T-helper 1 cell treated with Interleukin-12 subunit alpha and Interleukin-12 subunit beta and Interleukin-4 antibody, amounts not matched to agents 30 μg/mL and 1 μg/mL, for 36 hours (primary cell): ENCODE results near the gene COL9A3.
"Not testable (repeated sequence)": the region's sequence is repeated elsewhere in the genome, so short reads cannot be mapped to it uniquely, and the experiment has no call there.

Experiments used
- H3K27ac Mint-ChIP-seq: one replicate; pipeline ENCODE4 v1.8.0; 2021; ENCODE audit warnings: mild to moderate bottlenecking, mixed read lengths
- H3K27me3 Mint-ChIP-seq: one replicate; pipeline ENCODE4 v1.8.0; 2021; ENCODE audit warnings: low read depth, mixed read lengths
- H3K36me3 Mint-ChIP-seq: one replicate; pipeline ENCODE4 v1.8.0; 2021; ENCODE audit warnings: low read depth, mixed read lengths
- H3K4me1 Mint-ChIP-seq: one replicate; pipeline ENCODE4 v1.8.0; 2021; ENCODE audit warnings: low read depth, mixed read lengths
- H3K4me3 Mint-ChIP-seq: one replicate; pipeline ENCODE4 v1.8.0; 2021; ENCODE audit warnings: mild to moderate bottlenecking, moderate library complexity, mixed read lengths
- H3K9me3 Mint-ChIP-seq: one replicate; pipeline ENCODE4 v1.8.0; 2021; ENCODE audit warnings: mixed read lengths

The COL9A3 gene

GRCh38 chr20:62849431-62849830 lies 32.6 kb downstream of the COL9A3 start:
- no peaks in the 10 kb centered on the region for H3K36me3 Mint-ChIP-seq
- H3K27ac Mint-ChIP-seq: no peak overlapping the region
- H3K4me1 Mint-ChIP-seq: no peaks in the 10 kb centered on the region
- no peaks in the 10 kb centered on the region for H3K9me3 Mint-ChIP-seq
- no peak overlapping the region for H3K4me3 Mint-ChIP-seq
- H3K27me3 Mint-ChIP-seq: no peaks in the 10 kb centered on the region

- H3K27me3 Mint-ChIP-seq: no peaks in the 10 kb centered on the region
- H3K4me3 Mint-ChIP-seq: no peak overlapping the region
- H3K36me3 Mint-ChIP-seq: peaks cover 2% of the 10 kb centered on the region
- H3K27ac Mint-ChIP-seq: no peak overlapping the region
- no peaks in the 10 kb centered on the region for H3K4me1 Mint-ChIP-seq
- H3K9me3 Mint-ChIP-seq: no peaks in the 10 kb centered on the region
These were observed 33.6 kb downstream of the COL9A3 start for GRCh38 chr20:62850333-62850974.

GRCh38 chr20:62852196-62852595 lies 35.3 kb downstream of the COL9A3 start:
- Mint-ChIP-seq H3K27ac (no peak overlapping the region), H3K4me1 (no peaks in the 10 kb centered on the region), H3K9me3 (no peaks in the 10 kb centered on the region), H3K36me3 (peaks cover 2% of the 10 kb centered on the region), H3K4me3 (no peak overlapping the region), H3K27me3 (no peaks in the 10 kb centered on the region)

GRCh38 chr20:62852841-62853240 lies 36.0 kb downstream of the COL9A3 start:
- Mint-ChIP-seq H3K27ac (no peak overlapping the region), H3K9me3 (no peaks in the 10 kb centered on the region), H3K4me3 (no peak overlapping the region), H3K36me3 (peaks cover 2% of the 10 kb centered on the region), H3K4me1 (no peaks in the 10 kb centered on the region), H3K27me3 (no peaks in the 10 kb centered on the region)

- H3K36me3 Mint-ChIP-seq, H3K9me3 Mint-ChIP-seq, H3K4me3 Mint-ChIP-seq, H3K27ac Mint-ChIP-seq, H3K4me1 Mint-ChIP-seq, H3K27me3 Mint-ChIP-seq: not testable (repeated sequence)
These were observed 36.5 kb downstream of the COL9A3 start for GRCh38 chr20:62853304-62853703.

- H3K9me3 Mint-ChIP-seq: no peaks in the 10 kb centered on the region
- H3K27ac Mint-ChIP-seq: no peak overlapping the region
- H3K4me1 Mint-ChIP-seq: peaks cover 2% of the 10 kb centered on the region
- H3K36me3 Mint-ChIP-seq: peaks cover 2% of the 10 kb centered on the region
- peaks cover 2% of the 10 kb centered on the region for H3K27me3 Mint-ChIP-seq
- H3K4me3 Mint-ChIP-seq: no peak overlapping the region
These were observed 37.3 kb downstream of the COL9A3 start for GRCh38 chr20:62854121-62854520.

- peaks cover 5% of the 10 kb centered on the region for H3K4me1 Mint-ChIP-seq
- H3K27me3 Mint-ChIP-seq: peaks cover 12% of the 10 kb centered on the region
- no peak overlapping the region for H3K27ac Mint-ChIP-seq
- H3K4me3 Mint-ChIP-seq: no peak overlapping the region
- H3K9me3 Mint-ChIP-seq: no peaks in the 10 kb centered on the region
- H3K36me3 Mint-ChIP-seq: peaks cover 3% of the 10 kb centered on the region
These were observed 38.3 kb downstream of the COL9A3 start for GRCh38 chr20:62855120-62855519.

GRCh38 chr20:62856931-62857619 lies 40.2 kb downstream of the COL9A3 start:
- Mint-ChIP-seq H3K4me3 (no peak overlapping the region), H3K27me3 (peaks cover 19% of the 10 kb centered on the region), H3K4me1 (peaks cover 11% of the 10 kb centered on the region), H3K36me3 (peaks cover 5% of the 10 kb centered on the region), H3K9me3 (no peaks in the 10 kb centered on the region), H3K27ac (no peak overlapping the region)

GRCh38 chr20:62858058-62858830 lies 41.4 kb downstream of the COL9A3 start:
- H3K9me3 Mint-ChIP-seq: no peaks in the 10 kb centered on the region
- H3K4me3 Mint-ChIP-seq: no peak overlapping the region
- H3K27ac Mint-ChIP-seq: no peak overlapping the region
- peaks cover 25% of the 10 kb centered on the region for H3K27me3 Mint-ChIP-seq
- peaks cover 12% of the 10 kb centered on the region for H3K4me1 Mint-ChIP-seq
- H3K36me3 Mint-ChIP-seq: peaks cover 5% of the 10 kb centered on the region

- no peaks in the 10 kb centered on the region for H3K9me3 Mint-ChIP-seq
- no peak overlapping the region for H3K27ac Mint-ChIP-seq
- peaks cover 5% of the 10 kb centered on the region for H3K36me3 Mint-ChIP-seq
- peaks cover 12% of the 10 kb centered on the region for H3K4me1 Mint-ChIP-seq
- H3K27me3 Mint-ChIP-seq: peaks cover 25% of the 10 kb centered on the region
- H3K4me3 Mint-ChIP-seq: peak overlapping the region; percentile 44
These were observed 42.9 kb downstream of the COL9A3 start for GRCh38 chr20:62859721-62860120.

- H3K9me3 Mint-ChIP-seq: no peaks in the 10 kb centered on the region
- no peak overlapping the region for H3K27ac Mint-ChIP-seq
- peak overlapping the region; percentile 44 for H3K4me3 Mint-ChIP-seq
- H3K4me1 Mint-ChIP-seq: peaks cover 12% of the 10 kb centered on the region
- peaks cover 31% of the 10 kb centered on the region for H3K27me3 Mint-ChIP-seq
- peaks cover 3% of the 10 kb centered on the region for H3K36me3 Mint-ChIP-seq
These were observed 43.6 kb downstream of the COL9A3 start for GRCh38 chr20:62860391-62860923.

GRCh38 chr20:62860924-62861691 lies 44.3 kb downstream of the COL9A3 start:
- H3K9me3 Mint-ChIP-seq: no peaks in the 10 kb centered on the region
- H3K27me3 Mint-ChIP-seq: peaks cover 31% of the 10 kb centered on the region
- H3K36me3 Mint-ChIP-seq: peaks cover 3% of the 10 kb centered on the region
- H3K4me3 Mint-ChIP-seq: no peak overlapping the region
- H3K4me1 Mint-ChIP-seq: peaks cover 12% of the 10 kb centered on the region
- H3K27ac Mint-ChIP-seq: no peak overlapping the region

- Mint-ChIP-seq H3K4me3 (peak within 1 kb of the TSS; percentile 45), H3K27ac (peak within 1 kb of the TSS; percentile 62), H3K4me1 (peaks cover 12% of the 10 kb centered on the region), H3K9me3 (no peaks in the 10 kb centered on the region), H3K27me3 (peaks cover 31% of the 10 kb centered on the region), H3K36me3 (peaks cover 3% of the 10 kb centered on the region)
These were observed 45.0 kb downstream of the COL9A3 start, which contains the start of gene TCFL5 for GRCh38 chr20:62861726-62862336. Gene TCFL5, minus strand, starts transcription at chr20:62861822. Its CDS starts 152 bp downstream, at chr20:62861670.

- H3K4me3 Mint-ChIP-seq: no peak overlapping the region
- peaks cover 34% of the 10 kb centered on the region for H3K27me3 Mint-ChIP-seq
- no peaks in the 10 kb centered on the region for H3K9me3 Mint-ChIP-seq
- peaks cover 3% of the 10 kb centered on the region for H3K36me3 Mint-ChIP-seq
- peaks cover 9% of the 10 kb centered on the region for H3K4me1 Mint-ChIP-seq
- H3K27ac Mint-ChIP-seq: no peak overlapping the region
These were observed 47.4 kb downstream of the COL9A3 start for GRCh38 chr20:62864207-62864606.
